HepG2 (cell line): ENCODE results near the gene TMEM164.

Source experiments
- KLF13 ChIP-seq: sonication (generic); formaldehyde crosslinking; IDR thresholded peaks from 2 replicates; pipeline ENCODE4 v1.4.0; 2020; ENCODE audit warnings: mild to moderate bottlenecking, missing genetic modification reagents
- RELA ChIP-seq: sonication (generic); formaldehyde crosslinking; IDR thresholded peaks from 2 replicates; pipeline ENCODE4 v1.4.0; 2020; ENCODE audit warnings: missing genetic modification reagents

DNA sequence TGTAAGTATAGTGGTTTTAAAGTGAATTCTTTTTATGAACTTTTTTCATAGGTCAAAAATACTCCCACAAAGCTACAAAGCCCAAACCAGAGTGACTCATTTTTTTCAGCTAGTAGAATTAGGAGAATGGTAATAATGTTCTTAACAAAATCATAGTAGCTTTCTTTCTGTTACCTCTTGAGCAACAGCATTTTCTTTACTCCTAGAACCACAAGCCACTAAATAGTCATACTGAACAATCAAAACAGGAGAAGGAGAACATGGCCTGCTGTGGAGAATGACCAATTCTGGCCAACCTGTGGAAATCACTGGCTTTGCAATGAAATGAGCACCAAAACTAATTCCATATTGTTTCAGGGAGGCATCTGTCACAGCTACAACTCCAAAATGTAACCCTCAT lies 202.1 kb downstream of the TMEM164 start:
- no peak for TF ChIP-seq KLF13
- no peak for TF ChIP-seq RELA
